Smooth muscle cell (in vitro differentiated cells): ENCODE results near the gene BAX. TPM values are rescaled to one million over a fixed set of nuclear protein-coding genes. Genes with fewer than 3 reads are reported as not detected.

ENCODE experiments used
- DNase-seq: peaks from one replicate; lab custom pipeline; 2025; ENCODE audit not compliant: unreplicated experiment; lab: John Stamatoyannopoulos, UW
- H2AFZ ChIP-seq: fragments of 200-600 bp; sonication (generic); 2 replicates; pipeline ENCODE4 v1.6.0; 2016; ENCODE audit warnings: antibody characterized with exemption, low read depth, mild to moderate bottlenecking
- H3F3A ChIP-seq: fragments of 200-600 bp; sonication (generic); 2 replicates; pipeline ENCODE4 v1.6.0; 2017; ENCODE audit warnings: antibody characterized with exemption, low read depth
- H3K27ac ChIP-seq: fragments of 200-600 bp; sonication (generic); 2 replicates; pipeline ENCODE4 v1.5.1; 2016; ENCODE audit warnings: low read depth, mild to moderate bottlenecking
- H3K27me3 ChIP-seq: fragments of 200-600 bp; sonication (generic); 2 replicates; pipeline ENCODE4 v1.6.1; 2016; ENCODE audit warnings: low read depth, mild to moderate bottlenecking
- H3K36me3 ChIP-seq: fragments of 200-600 bp; sonication (generic); 2 replicates; pipeline ENCODE4 v1.5.1; 2016; ENCODE audit warnings: low read depth
- H3K4me1 ChIP-seq: fragments of 200-600 bp; sonication (generic); 2 replicates; pipeline ENCODE4 v1.5.1; 2016; ENCODE audit warnings: low read depth
- H3K4me2 ChIP-seq: fragments of 200-600 bp; sonication (generic); 2 replicates; pipeline ENCODE4 v1.6.0; 2016; ENCODE audit warnings: mild to moderate bottlenecking
- H3K4me3 ChIP-seq: fragments of 200-600 bp; sonication (generic); 2 replicates; pipeline ENCODE4 v1.5.1; 2016; ENCODE audit warnings: mild to moderate bottlenecking
- H3K79me2 ChIP-seq: fragments of 200-600 bp; sonication (generic); 2 replicates; pipeline ENCODE4 v1.6.0; 2016; ENCODE audit warnings: low read depth, mild to moderate bottlenecking
- H3K9ac ChIP-seq: fragments of 200-600 bp; sonication (generic); 2 replicates; pipeline ENCODE4 v1.6.0; 2016; ENCODE audit warnings: low read depth
- H3K9me3 ChIP-seq: fragments of 200-600 bp; sonication (generic); replicated peaks from 2 replicates; pipeline ENCODE4 v1.5.1; 2016; ENCODE audit warnings: low read depth
- H4K20me1 ChIP-seq: fragments of 200-600 bp; sonication (generic); 2 replicates; pipeline ENCODE4 v1.6.0; 2016; ENCODE audit warnings: low read depth
- WGBS: methylation state at CpG from one replicate; pipeline ENCODE4 v1.1.7; 2016; ENCODE audit warnings: low lambda C conversion rate; 5-methylcytosine and 5-hydroxymethylcytosine counted together
- polyA plus RNA-seq: library from polyadenylated mRNA; unstranded; fragments of >200 nt; fragmentation: Nextera tagmentation; extraction: Ambion mirVana; gene quantifications from 2 replicates; pipeline ENCODE4 v1.2.1, GENCODE V29; 2016
- total RNA-seq: library from RNA; depleted of rRNA; stranded (reverse); fragments of >200 nt; gene quantifications from 2 replicates; pipeline ENCODE4 v1.2.3, GENCODE V29; 2014
- TF ChIP-seq, protein P1 (sequence below): fragments of 200-600 bp; sonication (generic); IDR thresholded peaks from 2 replicates; pipeline ENCODE4 v1.5.1; 2017; ENCODE audit warnings: borderline replicate concordance, mild to moderate bottlenecking, antibody characterized with exemption; ENCODE audit not compliant: insufficient read depth, poor library complexity, severe bottlenecking

BAX gene
- total and polyA plus RNA-seq, 2 experiments from 2014 or later, result 42.8 to 153 TPM

DNA sequence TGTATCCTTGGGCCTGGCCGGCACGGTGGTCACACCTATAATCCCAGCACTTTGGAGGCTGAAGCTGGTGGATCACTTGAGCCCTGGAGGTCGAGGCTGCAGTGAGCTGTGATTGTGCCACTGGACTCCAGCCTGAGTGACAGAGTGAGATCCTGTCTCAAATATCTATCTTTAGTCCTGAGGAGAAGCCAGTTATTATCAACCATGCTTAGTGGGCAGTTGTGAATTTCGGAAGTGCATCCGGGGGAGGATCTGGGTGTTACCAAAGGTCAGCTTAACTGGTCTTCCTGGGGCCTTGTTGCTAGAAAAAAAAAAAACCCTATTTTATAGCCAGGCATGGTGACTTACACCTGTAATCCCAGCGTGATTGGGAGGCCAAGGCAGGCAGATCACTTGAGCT is 11.6 kb upstream of the BAX start:
- Histone ChIP-seq H3K4me2 (no peak overlapping the region), H3K36me3 (no peaks in the 10 kb centered on the region), H3K4me1 (no peaks in the 10 kb centered on the region), H3K27me3 (no peaks in the 10 kb centered on the region), H3K9me3 (no peaks in the 10 kb centered on the region), H4K20me1 (no peaks in the 10 kb centered on the region), H3K79me2 (no peaks in the 10 kb centered on the region), H3F3A (no peaks in the 10 kb centered on the region), H3K4me3 (no peak overlapping the region), H3K9ac (no peak overlapping the region), H2AFZ (no peak overlapping the region), H3K27ac (no peak overlapping the region)
- TF ChIP-seq, protein P1, sequence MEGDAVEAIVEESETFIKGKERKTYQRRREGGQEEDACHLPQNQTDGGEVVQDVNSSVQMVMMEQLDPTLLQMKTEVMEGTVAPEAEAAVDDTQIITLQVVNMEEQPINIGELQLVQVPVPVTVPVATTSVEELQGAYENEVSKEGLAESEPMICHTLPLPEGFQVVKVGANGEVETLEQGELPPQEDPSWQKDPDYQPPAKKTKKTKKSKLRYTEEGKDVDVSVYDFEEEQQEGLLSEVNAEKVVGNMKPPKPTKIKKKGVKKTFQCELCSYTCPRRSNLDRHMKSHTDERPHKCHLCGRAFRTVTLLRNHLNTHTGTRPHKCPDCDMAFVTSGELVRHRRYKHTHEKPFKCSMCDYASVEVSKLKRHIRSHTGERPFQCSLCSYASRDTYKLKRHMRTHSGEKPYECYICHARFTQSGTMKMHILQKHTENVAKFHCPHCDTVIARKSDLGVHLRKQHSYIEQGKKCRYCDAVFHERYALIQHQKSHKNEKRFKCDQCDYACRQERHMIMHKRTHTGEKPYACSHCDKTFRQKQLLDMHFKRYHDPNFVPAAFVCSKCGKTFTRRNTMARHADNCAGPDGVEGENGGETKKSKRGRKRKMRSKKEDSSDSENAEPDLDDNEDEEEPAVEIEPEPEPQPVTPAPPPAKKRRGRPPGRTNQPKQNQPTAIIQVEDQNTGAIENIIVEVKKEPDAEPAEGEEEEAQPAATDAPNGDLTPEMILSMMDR, result no peak
- DNase-seq, result no peak
- WGBS, result 96% methylated on average over 6 of the region's 6 CpGs

DNA sequence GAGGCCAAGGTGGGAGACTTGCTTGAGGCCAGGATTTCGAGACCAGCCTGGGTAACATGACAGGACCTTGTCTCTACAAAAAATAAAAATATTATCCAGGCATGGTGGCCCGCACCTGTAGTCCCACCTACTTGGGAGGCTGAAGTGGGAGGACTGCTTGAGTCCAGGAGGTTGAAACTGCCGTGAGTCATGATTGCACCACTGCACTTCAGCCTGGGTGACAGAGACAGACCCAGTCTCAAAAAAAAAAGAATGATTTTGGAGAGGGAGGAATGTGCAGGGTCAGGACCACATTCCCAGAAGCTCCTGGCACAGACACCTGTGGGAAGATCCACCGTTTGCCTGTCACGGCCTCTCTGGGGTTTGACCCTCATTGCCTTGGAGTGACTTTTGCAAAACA is 9.3 kb upstream of the BAX start:
- Histone ChIP-seq H3K9ac (no peak overlapping the region), H2AFZ (no peak overlapping the region), H3K4me2 (no peak overlapping the region), H3K27me3 (no peaks in the 10 kb centered on the region), H3K4me3 (no peak overlapping the region), H4K20me1 (no peaks in the 10 kb centered on the region), H3K27ac (no peak overlapping the region), H3F3A (no peaks in the 10 kb centered on the region), H3K9me3 (no peaks in the 10 kb centered on the region), H3K4me1 (no peaks in the 10 kb centered on the region), H3K36me3 (no peaks in the 10 kb centered on the region), H3K79me2 (no peaks in the 10 kb centered on the region)
- TF ChIP-seq, protein P1, result no peak
- no peak for DNase-seq
- 80% methylated on average over 5 of the region's 5 CpGs for whole genome bisulfite sequencing

DNA sequence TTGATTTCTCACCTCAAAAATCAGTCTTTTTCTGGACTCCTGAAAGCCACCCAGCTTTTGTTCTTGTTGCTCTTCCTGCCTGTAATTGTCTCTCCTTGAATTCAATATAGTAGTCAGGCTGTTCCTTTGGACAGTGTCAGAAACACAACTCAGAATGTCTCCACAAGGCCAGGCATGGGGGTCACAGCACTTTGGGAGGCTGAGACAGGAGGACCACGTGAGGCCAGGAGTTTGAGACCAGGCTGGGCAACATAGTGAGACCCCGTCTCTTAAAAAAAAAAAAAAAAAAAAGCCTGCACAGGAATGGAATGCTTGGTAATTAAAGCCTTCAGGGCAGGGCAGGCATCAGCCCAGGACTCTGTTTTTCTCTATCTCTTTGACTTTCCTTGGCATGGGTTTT is 8.9 kb upstream of the BAX start:
- no peaks in the 10 kb centered on the region for H3K36me3 ChIP-seq
- no peak overlapping the region for H3K9ac ChIP-seq
- 85% methylated on average over 2 of the region's 2 CpGs for WGBS
- H3K27me3 ChIP-seq, result no peaks in the 10 kb centered on the region
- no peak overlapping the region for H2AFZ ChIP-seq
- no peaks in the 10 kb centered on the region for H3K4me1 ChIP-seq
- H3K4me2 ChIP-seq, result no peak overlapping the region
- H3K4me3 ChIP-seq, result no peak overlapping the region
- no peaks in the 10 kb centered on the region for H3K79me2 ChIP-seq
- no peaks in the 10 kb centered on the region for H4K20me1 ChIP-seq
- TF ChIP-seq, protein P1, result no peak
- no peaks in the 10 kb centered on the region for H3F3A ChIP-seq
- H3K9me3 ChIP-seq, result no peaks in the 10 kb centered on the region
- H3K27ac ChIP-seq, result no peak overlapping the region
- no peak for DNase-seq

DNA sequence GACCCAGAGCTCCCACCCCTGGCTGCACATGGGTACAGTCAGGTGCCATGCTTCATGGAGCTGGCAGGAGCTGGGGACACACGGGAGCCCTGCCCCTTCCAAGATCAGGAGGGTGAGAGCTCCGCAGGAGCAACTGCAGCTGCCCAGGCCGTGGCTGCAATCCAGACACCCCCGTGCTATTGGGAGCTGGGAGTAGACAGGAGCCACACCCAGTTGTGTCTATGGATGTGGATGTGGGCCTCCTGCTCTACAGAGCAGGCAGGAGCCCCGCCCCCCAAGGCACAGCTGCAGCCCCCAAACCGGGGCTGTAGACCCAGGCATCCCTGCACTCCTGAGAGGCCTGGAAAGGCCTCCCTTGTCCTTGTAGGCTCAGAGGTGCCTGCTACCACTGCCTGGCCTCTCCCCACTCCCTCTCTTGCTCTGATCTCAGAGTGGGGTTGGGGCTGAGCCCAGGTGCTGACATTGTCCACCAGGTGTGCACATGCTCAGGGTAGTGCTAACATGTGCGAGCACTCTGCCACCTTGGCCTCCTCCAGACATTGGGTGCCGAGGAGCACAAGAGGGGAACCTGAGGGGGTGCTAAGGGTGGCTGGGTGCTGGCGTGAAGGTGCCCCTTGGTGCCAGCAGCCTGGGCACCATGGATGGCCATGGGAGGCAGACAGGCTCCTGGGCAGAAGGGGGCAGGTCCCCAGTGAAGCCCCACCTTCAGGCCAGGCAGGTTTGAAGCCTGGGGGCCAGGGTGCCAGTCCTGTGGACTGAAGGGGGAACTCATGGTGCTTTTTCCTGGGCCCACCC is 8.0 kb upstream of the BAX start:
- H3K27ac ChIP-seq, result no peak overlapping the region
- no peaks in the 10 kb centered on the region for H3K27me3 ChIP-seq
- TF ChIP-seq, protein P1, result no peak
- H3F3A ChIP-seq, result no peaks in the 10 kb centered on the region
- no peaks in the 10 kb centered on the region for H3K79me2 ChIP-seq
- no peaks in the 10 kb centered on the region for H3K4me1 ChIP-seq
- 85% methylated on average over 8 of the region's 9 CpGs for WGBS
- H3K9me3 ChIP-seq, result no peaks in the 10 kb centered on the region
- no peaks in the 10 kb centered on the region for H4K20me1 ChIP-seq
- no peak overlapping the region for H3K4me2 ChIP-seq
- DNase-seq, result no peak
- H3K4me3 ChIP-seq, result no peak overlapping the region
- no peak overlapping the region for H2AFZ ChIP-seq
- no peaks in the 10 kb centered on the region for H3K36me3 ChIP-seq
- H3K9ac ChIP-seq, result no peak overlapping the region
